ENCODE data around the gene KRTAP4-7.

DNA sequence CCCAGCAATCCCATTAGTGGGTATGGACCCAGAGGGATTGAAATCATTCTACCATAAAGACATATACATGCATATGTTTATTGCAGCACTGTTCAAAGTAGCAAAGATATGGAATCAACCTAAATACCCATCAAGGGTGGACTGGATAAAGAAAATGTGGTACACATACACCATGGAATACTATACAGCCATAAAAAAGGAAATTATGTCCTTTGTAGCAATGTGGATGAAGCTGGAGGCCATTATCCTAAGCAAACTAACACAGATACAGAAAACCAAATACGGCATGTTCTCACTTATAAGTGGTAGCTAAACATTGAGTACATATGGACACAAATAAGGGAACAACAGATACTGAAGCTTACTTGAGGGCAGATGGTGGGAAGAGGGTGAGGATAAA is 26.4 kb upstream of the KRTAP4-7 start:
- TF ChIP-seq POLR2AphosphoS5 (IDR thresholded peaks at IDR 0.05; ENCODE audit: low read depth, low read length), result no peak
- TF ChIP-seq, protein P1, sequence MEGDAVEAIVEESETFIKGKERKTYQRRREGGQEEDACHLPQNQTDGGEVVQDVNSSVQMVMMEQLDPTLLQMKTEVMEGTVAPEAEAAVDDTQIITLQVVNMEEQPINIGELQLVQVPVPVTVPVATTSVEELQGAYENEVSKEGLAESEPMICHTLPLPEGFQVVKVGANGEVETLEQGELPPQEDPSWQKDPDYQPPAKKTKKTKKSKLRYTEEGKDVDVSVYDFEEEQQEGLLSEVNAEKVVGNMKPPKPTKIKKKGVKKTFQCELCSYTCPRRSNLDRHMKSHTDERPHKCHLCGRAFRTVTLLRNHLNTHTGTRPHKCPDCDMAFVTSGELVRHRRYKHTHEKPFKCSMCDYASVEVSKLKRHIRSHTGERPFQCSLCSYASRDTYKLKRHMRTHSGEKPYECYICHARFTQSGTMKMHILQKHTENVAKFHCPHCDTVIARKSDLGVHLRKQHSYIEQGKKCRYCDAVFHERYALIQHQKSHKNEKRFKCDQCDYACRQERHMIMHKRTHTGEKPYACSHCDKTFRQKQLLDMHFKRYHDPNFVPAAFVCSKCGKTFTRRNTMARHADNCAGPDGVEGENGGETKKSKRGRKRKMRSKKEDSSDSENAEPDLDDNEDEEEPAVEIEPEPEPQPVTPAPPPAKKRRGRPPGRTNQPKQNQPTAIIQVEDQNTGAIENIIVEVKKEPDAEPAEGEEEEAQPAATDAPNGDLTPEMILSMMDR (IDR thresholded peaks at IDR 0.05 in 2 of 3, conservative IDR thresholded peaks at IDR 0.05 in 1 of 3; ENCODE audit: borderline replicate concordance in 1 of 3, insufficient read depth in 1 of 3, low read depth in 2 of 3, low read length in 2 of 3), result no peak

Measured in HCT116 (cell line).